Aorta (tissue), 5 donors: Measurements from ENCODE around the gene LTBR. TPM values are rescaled to one million over a fixed set of nuclear protein-coding genes. Genes with fewer than 3 reads are reported as not detected.
"Not testable (repeated sequence)": the region's sequence is repeated elsewhere in the genome, so short reads cannot be mapped to it uniquely, and the experiment has no call there.

Experiments used
- ATAC-seq: fragments of 200-7000 bp; cut with Tn5 transposase; one replicate; pipeline ENCODE4 v1.9.1; 2022; ENCODE audit warnings: moderate library complexity; ENCODE audit not compliant: low FRiP score
- DNase-seq, 2 donors: peaks; one replicate each; pipeline ENCODE4 v3.0.0-alpha.2; 2020
- H3K27ac ChIP-seq, 2 donors: one replicate each; pipeline ENCODE4 v1.5.1; 2013; ENCODE audit warnings: low read length in 2 of 2, mild to moderate bottlenecking in 2 of 2, moderate library complexity in 2 of 2, control low read depth in 1 of 2, inconsistent platforms in 1 of 2, low read depth in 1 of 2
- H3K27me3 ChIP-seq, 2 donors: one replicate each; pipeline ENCODE4 v1.6.1; 2013; ENCODE audit warnings: control low read depth in 1 of 2, low read length in 1 of 2, mild to moderate bottlenecking in 1 of 2, moderate library complexity in 1 of 2; ENCODE audit not compliant: insufficient read depth in 2 of 2, control insufficient read depth in 1 of 2
- H3K36me3 ChIP-seq, 2 donors: one replicate each; pipeline ENCODE4 v1.6.1; 2013; ENCODE audit warnings: control low read depth in 1 of 2, low read length in 1 of 2, mild to moderate bottlenecking in 1 of 2; ENCODE audit not compliant: insufficient read depth in 2 of 2, control insufficient read depth in 1 of 2
- H3K4me1 ChIP-seq, 2 donors: one replicate each; pipeline ENCODE4 v1.6.1; 2013; ENCODE audit warnings: low read length in 2 of 2, control low read depth in 1 of 2, mild to moderate bottlenecking in 1 of 2, moderate library complexity in 1 of 2; ENCODE audit not compliant: insufficient read depth in 2 of 2, control insufficient read depth in 1 of 2
- H3K4me3 ChIP-seq, 2 donors: one replicate each; pipeline ENCODE4 v1.5.1; 2013; ENCODE audit warnings: low read length in 2 of 2, control low read depth in 1 of 2, mild to moderate bottlenecking in 1 of 2
- H3K9me3 ChIP-seq: one replicate; pipeline ENCODE4 v1.6.1; 2013; ENCODE audit warnings: mild to moderate bottlenecking, low read length; ENCODE audit not compliant: control insufficient read depth
- WGBS, 2 donors: extraction: QIAGEN DNeasy Blood & Tissue Kit; methylation state at CpG; one replicate each; pipeline ENCODE4 v1.1.7; 2013; 5-methylcytosine and 5-hydroxymethylcytosine counted together
- intact Hi-C, 2 donors: fragments of 100-400 bp; cut with DNase I; formaldehyde crosslinking; loops; one replicate each; pipeline versions ENCODE4 v1.14.2 to v1.15.0; 2022
- polyA plus RNA-seq, 2 donors: library from polyadenylated mRNA; stranded (reverse); fragments of 200-250 nt; gene quantifications; one replicate each; pipeline ENCODE4 v1.2.3, GENCODE V29; 2013
- total RNA-seq, 2 donors: library from RNA; stranded (reverse); fragmentation: NEBNext Ultra II Directional; extraction: Animal tissue kit (Norgen Biotek cat#: 25700); gene quantifications; one replicate each; pipeline ENCODE4 v1.2.1, GENCODE V29; 2021
- donor health status: healthy with polysubstance abuse.
- donor health status: Bipolar disorder and iron deficiency.
- donor health status: DM: no; HTN: no; CAD: no.
- donor health status: DM: no; HTN: no; CAD: no.
- donor health status: DM: yes; HTN: yes; CAD: no.

LTBR gene
- total and polyA plus RNA-seq, 4 donors: 20.5 to 103 (median 85.5) TPM

DNA sequence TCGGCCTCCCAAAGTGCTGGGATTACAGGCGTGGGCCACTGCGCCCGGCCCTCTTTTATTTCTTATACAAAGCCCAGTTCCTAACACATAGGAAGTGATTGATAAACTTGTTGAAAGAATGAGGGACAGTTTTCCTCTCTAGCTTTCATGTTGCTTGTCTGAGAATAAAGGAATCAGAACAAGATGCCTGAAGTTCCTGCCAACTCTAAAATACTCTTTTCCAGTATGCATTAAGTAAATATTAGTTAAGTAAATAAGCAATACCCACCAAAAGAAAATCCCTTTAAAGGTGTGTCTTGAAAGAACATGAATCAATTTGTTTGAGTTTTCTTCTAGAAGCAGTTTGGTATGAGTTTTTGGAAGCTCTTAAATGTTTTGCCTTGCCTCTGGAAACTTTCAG is 36.4 kb downstream of the LTBR start:
- intact Hi-C loops: loop anchor here (5.0 kb wide), 3 partner anchors 78 to 132 kb away; partner anchors contain the start of gene TNFRSF1A (in 1 of the 2)
- 25 to 46% methylated on average over 4 of the region's 4 CpGs for WGBS, 2 donors
- H3K4me3 ChIP-seq: no peak overlapping the region
- H3K27me3 ChIP-seq: no peaks in the 10 kb centered on the region
- H3K27ac ChIP-seq: no peak overlapping the region
- H3K9me3 ChIP-seq: no peaks in the 10 kb centered on the region
- H3K36me3 ChIP-seq: no peaks in the 10 kb centered on the region
- H3K4me1 ChIP-seq: no peaks in the 10 kb centered on the region
- DNase-seq: no peak
- ATAC-seq: no peak

DNA sequence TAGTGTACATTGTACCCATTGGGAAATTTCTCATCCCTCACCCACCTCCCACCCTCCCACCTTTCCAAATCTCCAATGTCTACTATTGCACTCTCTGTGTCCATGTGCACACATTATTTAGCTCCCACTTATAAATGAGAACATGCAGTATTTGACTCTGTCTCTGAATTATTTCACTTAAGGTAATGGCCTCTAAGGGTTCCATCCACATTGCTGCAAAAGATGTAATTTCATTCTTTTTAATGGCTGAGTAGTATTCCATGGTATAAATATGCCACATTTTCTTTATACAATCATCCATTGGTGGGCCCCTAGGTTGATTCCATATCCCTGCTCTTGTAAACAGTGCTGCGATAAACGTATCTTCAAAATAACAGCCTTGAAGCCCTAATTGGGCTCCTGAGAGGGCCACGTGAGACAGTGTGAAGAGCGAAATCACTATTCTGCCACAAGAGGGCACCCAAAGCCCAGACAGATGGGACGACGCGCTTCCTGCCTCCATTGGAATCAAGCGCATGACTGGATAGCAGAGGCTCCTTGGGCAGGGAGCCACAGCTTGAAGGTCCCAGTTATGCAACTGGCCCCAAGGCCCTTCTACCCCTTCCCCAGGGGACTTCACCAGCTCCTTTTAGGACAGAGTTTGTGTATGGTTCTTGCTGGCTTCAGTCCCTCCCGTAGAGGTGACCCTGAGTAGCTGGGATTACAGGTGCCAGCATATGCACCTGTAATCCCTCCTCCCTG is 39.5 kb downstream of the LTBR start:
- H3K36me3 ChIP-seq: no peaks in the 10 kb centered on the region
- ATAC-seq (peak; percentile 96), DNase-seq (peak; percentile 90 to 92)
- intact Hi-C loops: loop anchor here (1.0 to 5.0 kb wide), 5 partner anchors 41 to 129 kb away; partner anchors contain the start of gene TNFRSF1A (in 1 of the 2)
- no peaks in the 10 kb centered on the region for H3K4me1 ChIP-seq
- no peak overlapping the region for H3K27ac ChIP-seq
- no peaks in the 10 kb centered on the region for H3K27me3 ChIP-seq
- no peaks in the 10 kb centered on the region for H3K9me3 ChIP-seq
- WGBS, 2 donors: 3 to 5% methylated on average over 9 of the region's 9 CpGs
- no peak overlapping the region for H3K4me3 ChIP-seq

DNA sequence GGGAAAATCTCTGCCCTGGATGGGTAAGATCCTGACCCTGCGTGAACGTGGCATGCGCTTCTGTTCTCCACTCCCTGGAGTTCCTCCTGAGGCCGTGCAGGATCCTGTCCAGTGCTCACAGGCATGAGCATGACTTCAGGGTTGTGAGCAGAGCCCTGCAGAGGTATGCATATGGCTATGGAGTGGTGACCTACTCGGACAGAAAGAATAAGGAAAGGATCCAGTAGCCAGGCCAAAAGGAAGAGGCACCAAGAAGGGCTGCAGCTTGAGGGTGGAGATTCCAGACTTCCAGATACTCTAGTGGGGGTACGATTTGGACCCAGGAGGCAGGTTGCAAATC is 40.0 kb downstream of the LTBR start:
- 45% methylated on average over 6 of the region's 6 CpGs for WGBS, 2 donors
- Histone ChIP-seq H3K4me3 (no peak overlapping the region), H3K36me3 (no peaks in the 10 kb centered on the region), H3K27me3 (no peaks in the 10 kb centered on the region), H3K4me1 (no peaks in the 10 kb centered on the region), H3K9me3 (no peaks in the 10 kb centered on the region), H3K27ac (no peak overlapping the region)
- DNase-seq (no peak), ATAC-seq (peak; percentile 24)
- intact Hi-C loops: loop anchor here (5.0 kb wide), 3 partner anchors 82 to 128 kb away; partner anchors contain the start of gene TNFRSF1A (in 1 of the 2)

DNA sequence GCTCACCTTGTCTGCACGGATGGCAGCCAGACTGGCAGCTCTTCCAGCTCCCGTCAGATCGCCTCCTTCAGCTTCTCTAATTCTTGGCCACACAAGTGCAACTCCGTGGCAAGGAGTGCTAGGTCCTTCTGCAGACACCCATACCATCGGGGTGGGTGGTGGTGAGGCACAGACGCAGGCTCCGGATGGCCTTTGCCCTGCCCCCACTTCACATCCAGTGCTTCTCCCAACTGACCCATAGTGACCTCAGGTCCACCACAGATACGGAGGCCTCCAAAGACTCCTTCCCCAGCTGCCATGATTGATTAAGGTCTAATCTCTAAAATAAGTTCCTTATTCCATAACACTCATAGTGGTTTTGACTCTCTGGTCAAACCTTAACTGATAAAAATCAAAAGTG is 40.9 kb downstream of the LTBR start:
- no peak for ATAC-seq
- intact Hi-C loops: loop anchor here (5.0 kb wide), 3 partner anchors 83 to 127 kb away; partner anchors contain the start of gene TNFRSF1A (in 1 of the 2)
- Histone ChIP-seq H3K4me3 (no peak overlapping the region), H3K27ac (no peak overlapping the region), H3K9me3 (no peaks in the 10 kb centered on the region), H3K27me3 (no peaks in the 10 kb centered on the region), H3K4me1 (no peaks in the 10 kb centered on the region), H3K36me3 (no peaks in the 10 kb centered on the region)
- 77 to 84% methylated on average over 8 of the region's 8 CpGs for WGBS, 2 donors
- peak in 1 of 2 donors; percentile 51 for DNase-seq

DNA sequence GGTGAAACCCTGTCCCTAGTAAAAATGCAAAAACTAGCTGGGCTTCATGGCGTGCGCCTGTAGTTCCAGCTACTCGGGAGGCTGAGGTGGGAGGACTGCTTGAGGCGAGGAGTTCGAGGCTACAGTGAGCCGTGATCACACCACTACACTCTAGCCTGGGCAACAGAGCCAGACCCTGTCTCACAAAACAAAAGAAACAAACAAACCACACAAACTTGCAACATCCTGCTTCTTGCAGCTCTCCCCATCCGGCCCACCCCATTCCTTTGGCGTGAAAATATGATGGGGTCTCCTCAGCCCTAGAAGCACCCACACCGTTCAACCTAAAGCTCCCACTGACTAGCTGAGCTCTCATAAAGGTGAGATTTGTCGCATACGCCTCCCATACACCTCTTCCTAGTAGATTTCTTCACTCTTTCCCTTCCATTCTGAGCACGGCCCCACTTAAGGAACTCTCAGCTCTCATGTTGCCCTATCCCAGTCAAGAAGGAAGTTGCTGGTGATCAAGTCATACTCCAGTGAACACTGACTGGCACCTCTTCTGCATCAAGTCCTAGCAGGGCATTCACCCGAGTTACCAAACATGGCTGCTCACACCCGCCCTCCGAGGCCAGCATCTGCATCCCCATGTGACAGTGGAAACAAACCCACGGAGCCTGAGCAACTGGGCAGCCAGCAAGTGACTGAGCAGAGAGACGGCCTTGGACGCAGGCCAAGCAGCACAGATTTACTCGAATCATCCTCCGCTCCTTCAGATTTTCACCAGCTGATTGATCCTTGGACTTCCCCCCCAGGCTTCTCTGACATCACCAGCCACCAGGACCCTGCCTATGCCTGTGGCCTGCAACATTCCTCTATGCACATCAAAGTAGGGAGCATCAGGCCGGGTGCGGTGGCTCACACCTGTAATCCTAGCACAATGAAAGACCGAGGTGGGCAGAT is 41.9 kb downstream of the LTBR start:
- intact Hi-C loops: loop anchor here in 1 of 2 donors (5.0 kb wide), 1 partner anchor 111 kb away; no protein-coding TSS in a partner anchor
- WGBS, 2 donors: 83 to 86% methylated on average over 23 of the region's 23 CpGs
- peak in 1 of 2 donors; percentile 76 for DNase-seq
- H3K36me3 ChIP-seq: no peaks in the 10 kb centered on the region
- no peak for ATAC-seq
- H3K27me3 ChIP-seq: no peaks in the 10 kb centered on the region
- H3K27ac ChIP-seq: no peak overlapping the region
- H3K4me3 ChIP-seq: no peak overlapping the region
- H3K9me3 ChIP-seq: no peaks in the 10 kb centered on the region
- peaks cover 0 to 4% of the 10 kb centered on the region in 2 donors for H3K4me1 ChIP-seq

DNA sequence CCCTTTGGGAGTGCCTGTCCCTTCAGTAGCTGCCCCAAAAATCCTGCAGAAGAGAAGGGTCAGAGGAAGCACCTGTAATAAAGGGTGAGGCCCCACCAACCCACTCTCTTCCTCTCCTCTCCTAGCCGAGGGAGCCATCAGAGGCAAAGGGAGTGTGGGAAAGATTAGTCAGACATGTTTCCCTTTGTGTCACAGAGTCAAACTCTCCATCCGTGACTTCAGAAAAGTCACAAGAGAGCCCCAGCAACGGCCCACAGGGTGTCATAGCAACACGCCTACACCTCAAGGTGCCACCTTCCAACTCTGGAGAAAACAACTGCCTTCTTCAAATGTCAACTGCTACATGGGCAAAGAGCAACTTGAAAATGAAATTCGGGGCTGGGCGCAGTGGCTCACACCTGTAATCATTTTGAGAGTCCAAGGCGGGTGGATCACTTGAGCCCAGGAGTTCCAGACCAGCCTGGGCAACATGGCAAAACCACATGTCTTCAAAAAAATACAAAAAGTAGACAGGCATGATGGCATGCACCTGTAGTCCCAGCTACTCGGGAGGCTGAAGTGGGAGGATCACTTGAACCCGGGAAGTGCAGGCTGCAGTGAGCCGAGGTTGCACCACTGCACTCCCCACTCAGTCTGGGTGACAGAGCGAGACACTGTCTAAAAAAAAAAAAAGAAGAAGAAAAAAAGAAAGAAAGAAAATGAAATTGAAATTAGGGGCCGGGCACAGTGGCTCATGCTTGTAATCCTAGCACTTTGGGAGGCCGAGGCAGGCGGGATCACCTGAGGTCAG is 43.1 kb downstream of the LTBR start:
- ATAC-seq (no peak), DNase-seq (peak in 1 of 2 donors; percentile 51)
- 81 to 83% methylated on average over 14 of the region's 14 CpGs for WGBS, 2 donors
- Histone ChIP-seq H3K36me3 (no peaks in the 10 kb centered on the region), H3K9me3 (no peaks in the 10 kb centered on the region), H3K4me1 (peaks cover 0 to 4% of the 10 kb centered on the region in 2 donors), H3K4me3 (no peak overlapping the region), H3K27ac (no peak overlapping the region), H3K27me3 (no peaks in the 10 kb centered on the region)
- intact Hi-C loops: loop anchor here in 1 of 2 donors (5.0 kb wide), 1 partner anchor 110 kb away; no protein-coding TSS in a partner anchor

DNA sequence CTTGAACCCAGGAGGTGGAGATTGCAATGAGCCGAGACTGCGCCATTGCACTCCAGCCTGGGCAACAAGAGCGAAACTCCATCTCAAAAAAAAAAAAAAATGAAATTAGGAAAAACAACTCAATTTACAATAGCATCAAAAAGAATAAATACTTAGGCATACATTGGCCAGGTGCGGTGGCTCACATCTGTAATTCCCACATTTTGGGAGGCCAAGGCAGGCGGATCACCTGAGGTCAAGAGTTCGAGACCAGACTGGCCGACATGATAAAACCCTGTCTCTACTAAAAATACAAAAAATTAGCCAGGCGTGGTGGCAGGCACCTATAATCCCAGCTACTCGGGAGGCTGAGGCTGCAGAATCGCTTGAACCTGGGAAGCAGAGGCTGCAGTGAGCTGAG is 43.8 kb downstream of the LTBR start:
- not testable (repeated sequence) for H3K4me1 ChIP-seq, H3K36me3 ChIP-seq, H3K27ac ChIP-seq, H3K27me3 ChIP-seq, H3K4me3 ChIP-seq, H3K9me3 ChIP-seq, ATAC-seq
- peak in 1 of 2 donors; percentile 12 for DNase-seq
- 96 to 97% methylated on average over 10 of the region's 10 CpGs for WGBS, 2 donors
- intact Hi-C loops: loop anchor here in 1 of 2 donors (5.0 kb wide), 1 partner anchor 110 kb away; no protein-coding TSS in a partner anchor

DNA sequence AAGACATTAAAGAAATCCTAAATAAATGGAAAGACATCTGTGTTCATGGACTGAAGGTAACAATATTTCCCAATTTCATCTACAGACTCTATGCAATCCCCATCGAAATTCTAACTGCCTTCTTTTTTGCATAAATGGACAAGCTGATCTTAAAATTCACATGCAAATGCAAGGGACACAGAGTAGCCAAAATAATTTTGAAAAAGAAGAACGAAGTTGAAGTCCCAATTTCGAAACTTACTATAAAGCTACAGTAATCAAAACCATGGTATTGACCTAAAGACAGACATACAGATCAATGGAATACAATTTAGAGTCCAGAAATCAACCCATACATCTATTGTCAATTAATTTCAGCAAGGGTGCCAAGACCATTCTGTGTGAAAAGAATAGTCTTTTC is 44.4 kb downstream of the LTBR start:
- Histone ChIP-seq H3K4me1 (peaks cover 0 to 4% of the 10 kb centered on the region in 2 donors), H3K9me3 (no peaks in the 10 kb centered on the region), H3K4me3 (no peak overlapping the region), H3K36me3 (no peaks in the 10 kb centered on the region), H3K27ac (no peak overlapping the region), H3K27me3 (no peaks in the 10 kb centered on the region)
- DNase-seq (no peak), ATAC-seq (no peak)
- intact Hi-C loops: loop anchor here in 1 of 2 donors (5.0 kb wide), 1 partner anchor 109 kb away; no protein-coding TSS in a partner anchor
- WGBS, 2 donors: 85 to 90% methylated on average over 3 of the region's 3 CpGs
